GM18519 (cell line): ENCODE results near the gene MBNL1.
"Not testable (repeated sequence)": the region's sequence is repeated elsewhere in the genome, so short reads cannot be mapped to it uniquely, and the experiment has no call there.

Experiments used
- ATAC-seq: cut with Tn5 transposase; IDR thresholded peaks from one replicate; pipeline ENCODE4 v1.9.1; 2021; ENCODE audit warnings: mild to moderate bottlenecking, moderate library complexity; ENCODE audit not compliant: unreplicated experiment, low FRiP score

MBNL1 gene

DNA sequence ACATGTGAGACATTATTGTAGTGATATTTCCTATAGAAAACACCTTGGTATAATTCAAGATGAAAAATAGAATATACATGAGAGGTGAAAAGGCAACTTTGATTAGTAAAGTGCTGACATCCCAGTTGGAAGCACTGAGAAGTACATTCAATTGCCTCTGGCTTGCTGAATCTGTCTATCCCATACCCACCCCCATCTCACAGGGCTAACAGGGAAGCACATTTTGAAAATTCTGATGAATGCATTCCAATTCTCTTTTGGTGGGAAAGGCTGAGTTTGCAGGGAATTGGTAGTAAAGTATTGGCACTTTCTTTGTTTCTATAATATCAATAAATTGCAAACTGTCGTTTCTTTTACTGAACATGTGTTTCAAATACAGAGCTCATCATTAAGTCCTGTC lies 122.9 kb downstream of the MBNL1 start:
- ATAC-seq, result no peak

DNA sequence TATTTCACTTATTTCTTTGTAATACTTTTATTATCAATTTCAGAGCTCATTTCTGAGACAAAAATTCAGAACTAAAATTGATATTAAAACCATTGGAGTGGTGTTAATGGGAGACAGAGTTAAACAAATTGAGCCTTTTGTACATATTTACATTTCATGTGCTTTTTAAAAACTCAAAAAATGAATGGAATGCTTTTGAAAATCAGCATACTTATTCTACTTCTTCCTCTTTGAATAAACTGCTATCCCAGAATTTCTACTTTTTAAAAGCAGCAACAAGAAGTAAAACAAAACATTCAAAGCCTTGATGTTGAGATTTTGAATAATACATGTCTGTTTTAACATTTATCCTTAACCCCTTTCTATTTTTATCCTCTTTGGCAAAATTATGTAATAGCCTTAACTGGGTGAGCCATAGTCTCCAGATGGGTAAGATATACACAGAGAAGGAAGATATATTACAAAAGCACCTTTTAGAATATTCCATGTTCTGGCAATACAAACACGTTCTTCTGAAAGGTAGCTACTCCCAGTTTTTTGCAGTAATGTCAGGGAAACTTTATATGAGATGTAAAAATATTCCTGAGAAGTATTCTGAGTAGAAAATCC lies 123.6 kb downstream of the MBNL1 start:
- ATAC-seq, result no peak

DNA sequence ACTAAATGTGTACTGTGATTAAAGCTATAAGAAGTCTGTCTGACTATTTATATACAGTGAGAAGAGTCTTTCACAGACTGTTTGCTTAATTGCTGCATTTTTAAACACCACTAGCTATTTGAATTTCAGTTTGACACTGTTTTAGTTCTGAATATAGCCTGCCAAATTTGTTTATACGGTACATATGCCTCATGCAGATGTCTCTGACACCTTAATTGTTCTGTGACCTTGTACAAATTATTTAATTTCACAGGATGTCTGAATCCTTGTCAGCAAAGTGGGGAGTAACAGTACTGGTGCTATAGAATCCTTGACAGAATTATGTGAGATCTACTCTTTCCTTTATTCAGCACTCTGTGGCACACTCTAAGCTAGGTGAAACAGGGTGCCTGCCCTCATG lies 125.5 kb downstream of the MBNL1 start:
- ATAC-seq, result no peak

DNA sequence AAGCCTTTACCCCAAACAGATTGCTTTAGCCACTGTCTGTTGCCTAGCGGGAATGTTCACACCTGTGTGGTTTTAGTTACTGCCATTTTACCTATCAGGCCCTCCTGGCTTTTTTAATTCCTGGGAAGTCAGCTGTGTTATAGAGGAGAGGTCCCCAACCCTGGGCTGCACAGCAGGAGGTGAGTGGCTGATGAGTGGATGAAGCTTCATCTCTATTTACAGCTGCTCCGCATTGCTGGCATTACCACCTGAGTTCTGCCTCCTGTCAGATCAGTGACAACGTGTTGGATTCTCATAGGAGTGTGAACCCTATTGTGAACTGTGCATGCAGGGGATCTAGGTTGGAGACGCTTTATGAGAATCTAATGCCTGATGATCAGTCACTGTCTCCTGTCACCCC lies 127.0 kb downstream of the MBNL1 start:
- ATAC-seq, result no peak

DNA sequence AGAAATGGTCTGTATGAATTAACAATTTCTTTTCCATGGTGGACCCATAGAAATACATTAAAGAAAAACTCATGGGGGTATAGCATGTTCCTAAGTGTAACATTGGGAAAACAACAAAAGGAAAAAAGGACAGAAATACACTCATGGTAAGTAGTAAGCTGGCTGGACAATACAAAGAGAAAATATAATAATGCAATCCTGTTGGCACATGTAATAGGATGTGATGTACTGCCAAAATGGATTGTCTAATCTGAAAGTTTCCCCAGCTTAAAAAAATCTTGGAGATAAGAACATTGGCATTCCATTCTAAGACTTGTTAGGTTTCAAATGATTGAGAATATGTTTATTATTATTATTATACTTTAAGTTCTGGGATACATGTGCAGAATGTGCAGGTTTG lies 128.1 kb downstream of the MBNL1 start:
- no peak for ATAC-seq

DNA sequence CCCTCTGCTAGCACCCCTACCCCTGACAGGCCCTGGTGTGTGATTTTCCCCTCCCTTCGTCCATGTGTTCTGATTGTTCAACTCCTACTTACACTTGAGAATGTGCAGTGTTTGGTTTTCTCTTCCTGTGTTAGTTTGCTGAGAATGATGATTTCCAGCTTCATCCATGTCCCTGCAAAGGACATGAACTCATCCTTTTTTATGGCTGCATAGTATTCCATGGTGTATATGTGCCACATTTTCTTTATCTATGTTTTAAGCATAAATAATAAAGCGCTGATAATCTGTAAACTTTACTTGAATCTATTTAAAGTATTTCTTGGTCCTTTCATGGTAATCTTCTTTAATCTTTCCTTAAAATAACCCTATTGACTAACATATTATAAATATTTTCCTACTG lies 128.6 kb downstream of the MBNL1 start:
- not testable (repeated sequence) for ATAC-seq

DNA sequence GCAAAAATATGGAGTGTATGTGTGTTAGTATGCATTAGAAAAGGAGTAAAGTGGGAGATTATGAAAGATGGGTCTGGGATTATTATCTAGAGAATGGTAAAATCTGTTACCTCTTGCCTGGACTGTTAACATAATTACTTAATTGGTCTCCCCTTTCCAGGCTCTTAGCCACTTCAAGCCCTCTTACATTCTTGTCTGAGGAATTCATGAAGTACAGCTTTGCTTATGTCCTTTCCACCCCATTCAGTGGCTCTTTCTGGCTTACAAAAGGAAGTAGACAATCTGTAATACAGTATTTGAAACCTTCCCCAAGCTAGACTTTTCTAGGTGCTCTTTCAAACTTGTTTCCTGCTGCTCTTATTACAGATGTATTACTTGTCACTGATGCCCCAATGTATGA lies 129.8 kb downstream of the MBNL1 start:
- no peak for ATAC-seq

DNA sequence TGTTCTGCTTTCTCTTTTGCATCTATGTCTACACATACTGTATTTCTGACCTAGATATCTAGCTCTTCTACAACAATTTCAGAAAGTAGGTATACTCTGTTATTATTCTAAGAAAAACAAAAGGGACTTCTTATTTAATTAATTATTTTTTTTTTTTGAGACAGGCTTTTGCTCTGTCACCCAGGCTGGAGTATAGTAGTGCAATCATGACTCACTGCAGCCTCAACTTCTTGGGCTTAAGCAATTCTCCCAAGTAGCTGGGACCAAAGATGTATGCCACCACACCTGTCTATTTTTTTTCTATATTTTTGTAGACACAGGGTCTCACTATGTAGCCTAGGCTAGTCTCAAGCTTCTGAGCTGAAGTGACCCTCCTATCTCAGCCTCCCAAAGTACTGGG lies 130.6 kb downstream of the MBNL1 start:
- no peak for ATAC-seq

DNA sequence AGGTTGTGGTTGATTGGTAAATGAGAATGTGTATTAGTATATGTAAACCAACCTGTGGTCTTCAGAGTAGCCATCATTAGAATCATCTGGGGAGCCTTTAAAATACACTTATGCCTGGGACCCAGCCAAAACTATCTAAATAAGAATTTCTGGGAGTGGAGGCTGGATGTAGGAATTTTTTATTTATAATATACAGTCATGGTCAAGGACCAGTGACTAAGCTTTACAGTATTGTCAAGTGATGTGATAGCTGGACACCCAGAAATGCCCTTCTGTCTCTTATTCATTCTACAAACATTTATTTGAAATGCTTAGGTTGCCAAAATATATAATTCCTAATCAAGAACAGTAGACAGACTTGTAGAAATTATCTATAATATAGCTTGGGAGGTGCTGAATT lies 132.2 kb downstream of the MBNL1 start:
- ATAC-seq, result no peak

DNA sequence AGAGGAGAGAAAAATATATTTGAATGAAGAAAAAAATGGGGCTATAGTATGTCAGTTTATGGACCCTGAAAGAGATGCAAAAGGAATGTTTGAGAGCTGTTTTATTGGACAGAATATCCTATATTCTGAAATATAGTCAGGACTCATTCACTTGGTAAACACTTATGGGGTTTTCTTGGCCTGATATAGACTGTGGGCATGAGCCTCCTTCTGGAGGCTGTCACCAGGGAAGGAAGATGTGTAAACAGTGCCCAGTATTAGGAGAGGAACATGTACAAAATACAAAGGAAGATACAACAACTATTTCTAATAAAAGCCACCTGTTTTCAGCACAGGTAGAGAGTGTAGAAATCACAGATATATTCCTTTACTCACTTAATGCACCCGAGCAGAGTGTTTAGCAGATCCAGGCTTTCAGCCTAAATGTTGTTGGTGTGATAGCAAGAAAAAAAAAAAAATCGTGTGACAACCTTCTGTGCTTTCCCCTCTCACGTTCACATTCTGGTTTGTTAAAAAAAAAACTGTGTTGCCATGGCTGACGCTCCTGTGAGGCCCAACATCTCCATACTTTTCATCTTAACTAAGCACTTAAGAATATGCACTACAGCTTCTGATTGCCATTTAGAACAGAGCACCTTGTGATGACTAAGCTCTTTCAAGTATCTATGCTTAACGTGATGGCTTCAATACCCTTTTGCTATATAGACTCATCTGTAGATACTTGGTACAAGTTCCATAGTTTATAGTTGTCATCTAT lies 134.1 kb downstream of the MBNL1 start:
- no peak for ATAC-seq

DNA sequence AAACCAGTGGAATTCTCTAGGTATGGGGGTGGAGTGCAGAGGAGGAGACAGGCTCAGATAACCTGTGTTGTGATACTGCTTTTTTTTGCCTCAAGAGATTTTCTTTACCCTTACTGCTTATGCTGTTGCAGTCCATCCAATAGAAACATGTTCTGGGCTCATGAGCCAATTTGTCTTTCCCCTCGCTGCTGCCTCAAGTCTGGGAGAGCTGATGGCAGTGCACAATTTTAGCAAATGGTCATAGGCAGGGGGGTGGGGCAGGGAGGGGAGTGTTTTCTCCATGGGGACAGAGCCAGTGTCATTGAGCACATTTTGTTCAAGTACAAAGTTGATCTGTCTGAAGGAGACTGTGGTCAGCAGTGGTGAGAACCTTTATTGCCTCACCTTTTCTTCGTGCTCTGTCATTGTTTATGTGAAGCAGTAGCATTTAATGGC lies 134.9 kb downstream of the MBNL1 start:
- ATAC-seq, result no peak

DNA sequence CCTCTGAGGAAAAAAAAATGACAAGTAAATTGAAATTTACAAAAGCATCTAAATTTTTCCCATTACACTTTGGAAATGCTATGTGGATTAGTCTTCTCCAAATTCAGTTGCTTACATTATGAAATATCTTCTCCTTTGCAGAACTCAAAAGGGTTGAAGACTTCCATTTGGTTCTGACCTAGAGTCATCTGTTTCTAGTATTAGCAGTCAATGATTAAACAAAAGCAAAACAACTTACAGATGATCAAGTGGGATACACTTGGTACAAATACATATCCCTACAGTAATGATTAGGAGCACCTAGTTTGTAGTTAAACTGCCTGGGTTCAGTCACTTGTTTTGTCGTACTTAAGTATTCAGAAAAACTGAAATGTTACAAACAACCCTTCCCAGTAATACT lies 136.2 kb downstream of the MBNL1 start:
- ATAC-seq, result no peak

DNA sequence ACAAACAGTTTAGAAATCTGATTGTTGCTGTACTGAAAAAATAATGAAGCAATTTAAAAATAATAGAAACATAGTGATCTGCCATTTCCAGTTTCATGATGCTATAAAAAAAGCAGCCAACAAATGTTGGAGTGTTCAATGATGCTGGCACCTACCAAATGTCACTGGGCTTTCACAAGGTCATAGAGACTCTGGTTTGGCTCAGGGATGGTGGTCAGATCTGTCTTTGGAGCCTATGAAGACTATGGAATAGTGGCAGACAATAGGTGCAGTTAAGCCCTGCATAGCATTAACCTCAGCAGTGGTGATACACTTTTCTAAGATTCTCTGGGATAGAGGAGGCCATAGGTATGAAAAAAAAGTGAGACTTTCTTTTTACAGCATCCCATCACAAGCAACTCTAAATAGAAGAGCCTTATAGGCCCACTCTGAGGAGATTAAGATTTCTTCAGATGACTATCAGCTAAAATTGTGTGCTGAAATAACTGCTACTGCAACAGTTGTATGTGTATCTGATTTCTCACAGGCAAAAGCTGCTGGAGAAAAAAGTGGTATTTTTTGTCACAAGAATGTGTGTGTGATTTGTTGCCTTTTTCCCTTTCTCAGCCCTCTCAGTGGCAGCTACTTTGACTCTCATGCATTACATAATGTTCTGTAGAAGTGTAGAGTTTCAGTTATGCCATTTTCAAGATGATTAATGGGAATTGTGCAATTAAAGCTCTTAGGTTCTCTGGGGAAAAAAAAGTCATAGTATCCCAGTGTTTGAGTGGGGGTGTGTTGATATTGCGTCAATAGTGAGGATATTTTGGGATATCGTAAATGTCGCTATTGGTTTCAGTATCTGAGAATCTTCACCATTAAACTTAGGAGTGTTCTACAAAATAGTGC lies 137.4 kb downstream of the MBNL1 start:
- ATAC-seq, result no peak

DNA sequence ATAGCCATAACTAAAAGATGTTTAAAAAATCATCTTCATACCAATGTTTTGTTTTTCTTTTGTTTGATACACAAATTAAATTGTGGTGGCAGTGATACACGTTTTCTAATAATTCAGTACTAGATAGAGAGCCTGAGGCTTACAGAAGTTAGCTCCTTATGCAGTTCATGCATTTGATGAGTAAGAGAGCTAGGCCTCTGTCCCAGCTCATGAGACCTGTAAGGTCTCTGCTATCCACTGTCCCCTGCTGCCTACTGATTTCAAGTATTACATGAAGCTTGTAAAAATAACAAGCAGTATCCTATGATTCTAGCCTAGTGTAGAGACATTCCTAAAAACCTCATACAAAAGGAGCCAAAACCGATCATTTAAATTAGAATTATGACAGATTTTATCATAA lies 144.5 kb downstream of the MBNL1 start:
- no peak for ATAC-seq

DNA sequence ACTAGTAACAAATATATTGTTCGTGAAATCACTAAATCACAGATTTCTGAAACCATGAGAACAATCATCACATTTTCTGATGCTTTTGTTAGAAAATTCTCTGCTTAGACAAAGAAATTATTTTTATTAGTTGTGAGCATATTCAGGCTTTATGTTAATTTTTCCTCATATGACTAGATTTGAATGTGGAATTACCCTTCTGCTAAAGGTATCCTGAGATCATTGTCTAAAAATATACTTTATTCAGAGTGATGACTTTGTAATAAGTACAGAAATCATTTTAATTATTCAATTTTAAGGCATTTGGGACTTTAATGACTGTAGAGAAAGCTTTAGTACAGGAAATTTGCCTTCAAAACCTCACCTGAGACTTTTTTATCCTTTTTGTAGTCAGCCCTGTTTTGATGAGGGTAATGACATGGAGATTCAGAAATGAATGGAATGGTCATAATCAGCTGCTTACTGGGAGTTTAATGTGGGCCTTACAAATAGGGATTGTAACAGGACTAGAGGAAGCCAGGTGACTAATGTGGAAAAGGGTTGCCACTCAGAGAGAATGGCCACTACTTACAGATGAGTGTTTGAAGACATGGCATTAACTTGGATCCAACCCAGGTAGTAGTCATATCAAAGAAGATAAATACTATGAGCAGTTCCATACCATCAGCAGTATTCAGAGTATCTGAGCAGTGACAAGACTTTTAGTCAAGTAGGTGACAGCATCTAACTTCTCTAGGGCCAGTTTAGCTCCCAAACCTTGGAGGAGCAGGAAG lies 148.3 kb downstream of the MBNL1 start:
- no peak for ATAC-seq

DNA sequence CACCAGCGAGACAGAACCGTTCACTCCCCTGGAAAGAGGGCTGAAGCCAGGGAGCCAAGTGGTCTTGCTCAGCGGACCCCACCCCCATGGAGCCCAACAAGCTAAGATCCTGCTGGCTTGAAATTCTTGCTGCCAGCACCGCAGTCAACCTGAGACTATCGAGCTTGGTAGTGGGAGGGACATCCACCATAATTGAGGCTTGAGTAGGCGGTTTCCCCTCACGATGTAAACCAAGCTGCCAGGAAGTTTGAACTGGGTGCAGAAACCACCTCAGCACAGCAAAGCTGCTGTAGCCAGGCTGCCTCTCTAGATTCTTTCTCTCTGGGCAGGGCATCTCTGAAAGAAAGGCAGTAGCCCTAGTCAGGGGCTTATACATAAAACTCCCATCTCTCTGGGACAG lies 151.0 kb downstream of the MBNL1 start:
- ATAC-seq, result no peak

DNA sequence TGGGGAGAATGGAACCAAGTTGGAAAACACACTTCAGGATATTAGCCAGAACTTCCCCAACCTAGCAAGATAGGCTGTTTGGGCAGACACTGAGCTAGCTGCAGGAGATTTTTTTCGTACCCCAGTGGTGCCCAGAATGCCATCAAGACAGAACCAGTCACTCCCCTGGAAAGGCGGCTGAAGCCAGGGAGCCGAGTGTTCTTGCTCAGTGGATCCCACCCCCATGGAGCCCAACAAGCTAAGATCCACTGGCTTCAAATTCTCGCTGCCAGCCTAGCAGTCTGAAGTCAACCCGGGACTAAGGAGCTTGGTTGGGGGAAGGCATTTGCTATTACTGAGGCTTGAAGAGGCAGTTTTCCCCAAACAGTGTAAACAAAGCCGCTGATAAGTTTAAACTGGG lies 152.4 kb downstream of the MBNL1 start:
- ATAC-seq, result no peak

DNA sequence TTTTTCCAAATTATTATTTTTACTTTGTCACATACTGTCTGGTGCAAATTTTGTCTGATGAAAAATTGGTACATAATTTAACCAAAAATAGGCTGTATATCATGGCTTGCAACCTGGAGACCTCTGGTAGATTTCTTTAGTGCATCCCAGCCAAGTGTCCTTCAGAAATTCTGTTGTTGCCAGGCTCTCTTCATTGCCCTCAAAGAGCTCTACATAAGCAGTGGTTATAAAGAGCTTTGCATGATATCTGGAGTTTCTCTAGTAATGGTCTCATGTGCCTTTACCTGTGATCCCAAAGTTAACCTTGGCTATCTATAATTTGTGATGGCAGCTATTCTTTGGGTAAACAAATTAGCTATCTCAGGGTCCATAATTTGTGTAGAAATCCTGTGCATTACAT lies 157.7 kb downstream of the MBNL1 start:
- no peak for ATAC-seq

DNA sequence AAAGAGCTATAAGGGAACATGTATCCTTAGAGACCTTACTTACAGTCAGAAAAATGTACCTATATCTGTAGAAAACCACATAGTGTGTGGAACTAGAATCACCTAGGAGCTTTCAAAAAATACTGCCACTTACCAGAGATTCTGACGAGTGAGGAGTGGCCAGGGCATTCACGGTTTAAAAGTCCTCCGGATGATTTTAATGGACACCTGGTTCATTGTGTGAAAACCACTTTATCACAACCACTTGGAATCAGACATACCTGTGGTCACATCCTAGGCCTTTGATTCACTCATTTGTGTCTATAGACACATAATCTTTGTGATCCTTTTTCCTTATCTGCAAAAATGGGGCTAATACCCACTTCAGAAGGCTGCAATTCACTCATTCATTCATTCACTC lies 159.8 kb downstream of the MBNL1 start:
- no peak for ATAC-seq

DNA sequence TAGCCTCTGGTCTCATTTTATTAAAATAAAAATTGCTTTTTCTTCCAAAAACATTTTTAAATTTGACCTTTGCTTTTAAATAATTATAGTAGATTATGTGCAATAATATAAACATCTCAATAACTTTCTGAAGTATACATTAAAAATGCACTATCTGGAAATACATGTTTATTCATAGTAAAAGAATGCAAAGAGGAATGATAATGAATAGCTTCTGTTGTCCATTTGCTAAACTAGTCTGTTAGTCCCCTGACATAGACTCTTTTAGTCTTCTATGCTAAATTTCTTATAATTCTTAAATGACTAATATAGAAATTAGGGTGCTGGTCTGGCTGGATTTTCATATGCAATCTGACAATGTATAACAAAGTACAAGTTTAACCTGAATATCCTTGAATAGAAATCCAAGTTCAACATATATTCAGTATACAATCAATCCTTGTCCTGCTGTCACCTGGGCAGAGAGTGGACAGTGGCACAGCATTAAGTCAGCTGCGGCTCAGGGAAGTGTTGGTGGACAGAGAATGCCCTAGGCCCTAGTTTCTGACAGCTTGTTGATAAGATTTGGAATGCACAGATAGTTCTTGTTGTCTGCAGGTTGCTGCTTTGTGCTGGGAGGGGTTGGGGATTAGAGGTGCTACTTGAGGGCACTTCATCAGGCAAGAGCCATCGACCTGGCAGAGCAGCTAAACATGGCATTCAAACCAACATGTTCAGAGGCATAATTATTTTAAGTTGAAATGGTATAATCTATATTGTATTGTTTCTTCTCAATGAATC lies 161.7 kb downstream of the MBNL1 start:
- no peak for ATAC-seq
